H1 (cell line): ENCODE data around the gene TUBA1A. TPM values are rescaled to one million over a fixed set of nuclear protein-coding genes. Genes with fewer than 3 reads are reported as not detected.

Experiments
- BRCA1 ChIP-seq: IDR thresholded peaks from 2 replicates; pipeline ENCODE4 v1.6.1; 2012; ENCODE audit warnings: low read depth, low read length, improper control_type of control experiment
- CEBPB ChIP-seq: IDR thresholded peaks from 2 replicates; pipeline ENCODE4 v1.6.1; 2012; ENCODE audit warnings: low read depth, low read length
- CHD2 ChIP-seq: IDR thresholded peaks from 2 replicates; pipeline ENCODE4 v1.6.1; 2012; ENCODE audit warnings: low read length, improper control_type of control experiment
- CREB1 ChIP-seq: IDR thresholded peaks from 2 replicates; pipeline ENCODE4 v1.6.1; 2012; ENCODE audit warnings: inconsistent platforms
- CTBP2 ChIP-seq: IDR thresholded peaks from 2 replicates; pipeline ENCODE4 v1.7.0; 2011; ENCODE audit warnings: borderline replicate concordance, mild to moderate bottlenecking, moderate library complexity, mixed read lengths, low read length; ENCODE audit not compliant: insufficient read depth, insufficient read length
- GABPA ChIP-seq: IDR thresholded peaks from 2 replicates; pipeline ENCODE4 v1.6.1; 2011; ENCODE audit warnings: mild to moderate bottlenecking, low read length, moderate library complexity, borderline replicate concordance; ENCODE audit not compliant: insufficient read depth
- HDAC2 ChIP-seq, 2 experiments: fragments of 300-600 bp in 1 of 2; sonication (generic) in 1 of 2; IDR thresholded peaks; 2 replicates each; pipeline ENCODE4 v1.6.1; 2011 to 2012; ENCODE audit warnings: low read depth in 2 of 2, low read length in 2 of 2, mild to moderate bottlenecking in 2 of 2, moderate library complexity in 2 of 2, borderline replicate concordance in 1 of 2, inconsistent platforms in 1 of 2
- JUN ChIP-seq: IDR thresholded peaks from 2 replicates; pipeline ENCODE4 v1.6.1; 2011; ENCODE audit warnings: low read depth, mild to moderate bottlenecking, improper control_type of control experiment, low read length
- JUND ChIP-seq: IDR thresholded peaks from 2 replicates; pipeline ENCODE4 v1.6.1; 2011; ENCODE audit warnings: mild to moderate bottlenecking, improper control_type of control experiment, low read length
- KDM4A ChIP-seq: IDR thresholded peaks from one replicate; pipeline ENCODE4 v1.7.1; 2012; ENCODE audit warnings: low read depth, mild to moderate bottlenecking, moderate library complexity, low read length, inconsistent platforms; ENCODE audit not compliant: severe bottlenecking
- PHF8 ChIP-seq: fragments of 200-600 bp; sonication (generic); conservative IDR thresholded peaks from 2 replicates; pipeline ENCODE4 v1.7.1; 2012; ENCODE audit warnings: low read depth, mild to moderate bottlenecking, inconsistent platforms, low read length, moderate library complexity
- RXRA ChIP-seq: IDR thresholded peaks from 2 replicates; pipeline ENCODE4 v1.6.1; 2011; ENCODE audit warnings: low read depth, mild to moderate bottlenecking, low read length, moderate library complexity; ENCODE audit not compliant: insufficient read depth
- SP1 ChIP-seq: IDR thresholded peaks from 2 replicates; pipeline ENCODE4 v1.6.1; 2011; ENCODE audit warnings: low read depth, low read length
- SP2 ChIP-seq: IDR thresholded peaks from 2 replicates; pipeline ENCODE4 v1.6.1; 2012; ENCODE audit warnings: mild to moderate bottlenecking, low read length, inconsistent platforms
- SRF ChIP-seq: IDR thresholded peaks from 2 replicates; pipeline ENCODE4 v1.6.1; 2011; ENCODE audit warnings: mild to moderate bottlenecking, low read depth, low read length, moderate library complexity
- TBP ChIP-seq: IDR thresholded peaks from 2 replicates; pipeline ENCODE4 v1.6.1; 2011; ENCODE audit warnings: low read depth, low read length, improper control_type of control experiment
- polyA plus RNA-seq, 7 experiments: library from polyadenylated mRNA; depleted of rRNA in 3 of 7; stranded (reverse) in 5 of 7; unstranded in 2 of 7; fragments of >200 nt in 5 of 7; fragments of 200-250 nt in 2 of 7; gene quantifications; 1 replicate in 5 of 7; 2 replicates in 1 of 7; 4 replicates in 1 of 7; pipeline versions ENCODE4 v1.2.1 to v1.2.3, GENCODE V29; 2011 to 2013; ENCODE audit warnings: missing spikeins in 2 of 7, mixed read lengths in 2 of 7
- total RNA-seq: library from RNA; stranded (reverse); fragmentation: NEBNext Ultra II Directional; extraction: Animal tissue kit (Norgen Biotek cat#: 25700); gene quantifications from 2 replicates; pipeline ENCODE4 v1.2.1, GENCODE V29; 2021

Gene TUBA1A
- total and polyA plus RNA-seq, 2 of the 8 experiments (the other 6 are each of a cell fraction or from before 2014, with no cell fraction given) = 283 to 1,018 TPM

DNA sequence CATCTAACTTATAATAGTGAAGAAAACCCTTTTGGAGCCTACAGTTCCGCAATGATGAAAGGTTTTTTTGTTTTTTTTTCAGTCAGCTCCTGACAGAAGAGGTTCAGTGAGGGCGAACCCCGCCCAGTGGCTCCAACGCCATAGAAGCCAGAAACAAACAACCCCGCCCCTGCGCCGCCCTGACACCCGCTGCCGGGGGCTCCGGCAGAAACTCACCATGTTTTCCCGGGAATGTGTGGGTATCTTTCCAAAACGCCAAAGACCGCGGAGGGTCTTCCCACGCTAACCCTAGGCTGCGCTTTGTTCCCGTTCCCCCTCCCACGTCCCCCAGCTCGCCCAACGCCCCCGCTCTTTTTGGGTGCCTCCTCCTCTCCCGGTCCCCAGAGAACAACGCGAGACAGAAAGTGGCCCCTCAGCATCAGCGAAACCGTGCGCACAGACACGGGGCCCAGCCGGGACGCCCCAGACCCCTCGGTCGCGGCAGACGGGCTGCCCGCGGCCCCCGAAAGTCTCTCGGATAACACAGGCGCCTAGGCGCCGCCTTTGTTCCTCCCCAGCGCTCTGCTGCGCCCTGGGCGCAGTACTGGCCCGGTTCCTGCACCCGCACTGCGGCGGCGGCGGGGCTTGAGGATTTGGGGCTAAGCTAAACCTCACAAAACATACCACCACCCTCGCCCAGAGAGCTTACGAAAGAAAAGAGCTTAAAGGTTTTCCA, 522 bp downstream of the TUBA1A start (continued):
- no peak for TF ChIP-seq CTBP2
- TF ChIP-seq SP1 = no peak
- TF ChIP-seq PHF8 = no peak; the same call in 1 of the 2 replicates
- TF ChIP-seq SP2 = no peak
- TF ChIP-seq HDAC2 (IDR thresholded peaks at IDR 0.05; ENCODE audit: borderline replicate concordance in 1 of 2, low read depth in 2 of 2, low read length in 2 of 2) = peak in 1 of 2 experiments; percentile 67; a peak in 1 of 4 replicates
- no peak for TF ChIP-seq CREB1
- no peak for TF ChIP-seq JUN
- no peak for TF ChIP-seq SRF
- no peak for TF ChIP-seq BRCA1
- no peak for TF ChIP-seq TBP
- peak; percentile 43; the same call in 1 of the 2 replicates for TF ChIP-seq CHD2
- TF ChIP-seq CEBPB = no peak
- no peak for TF ChIP-seq JUND
- peak; percentile 60 for TF ChIP-seq KDM4A
- no peak for TF ChIP-seq RXRA
- no peak for TF ChIP-seq GABPA
- TF ChIP-seq, all 59 proteins: peak for 8
